Measurements from ENCODE around the gene ZNFX1. TPM values are rescaled to one million over a fixed set of nuclear protein-coding genes. Genes with fewer than 3 reads are reported as not detected.

Gene ZNFX1
- total and polyA plus RNA-seq, 9 of the 15 experiments (the other 6 are each of a cell fraction or from before 2014, with no cell fraction given), result 3.8 to 13.8 (median 10.3) TPM

GRCh38 chr20:49252556-49253350 lies 25.1 kb downstream of the ZNFX1 start:
- Histone ChIP-seq H3K4me1 (replicated peaks in 1 of 2; ENCODE audit: control insufficient read depth in 2 of 2, insufficient read depth in 2 of 2, low read length in 2 of 2) (no peaks in the 10 kb centered on the region), H3K27me3 (ENCODE audit: control insufficient read depth in 2 of 2, insufficient read depth in 2 of 2, low read length in 2 of 2) (no peaks in the 10 kb centered on the region), H3K9me1 (ENCODE audit: control insufficient read depth, insufficient read depth, low read length) (peaks cover 2% of the 10 kb centered on the region), H3K36me3 (ENCODE audit: control insufficient read depth, insufficient read depth, low read length) (peaks cover 85% of the 10 kb centered on the region), H2AFZ (ENCODE audit: low read depth, low read length) (no peak overlapping the region), H4K20me1 (replicated peaks; ENCODE audit: control insufficient read depth, insufficient read depth, low read length) (0 out of 2 replicates have a peak, but pooled peaks cover 2% of the 10 kb centered on the region), H3K9ac (ENCODE audit: insufficient read depth in 1 of 2, low read depth in 2 of 2, low read length in 2 of 2) (no peak overlapping the region), H3K4me2 (ENCODE audit: insufficient read depth, low read length) (no peak overlapping the region), H3K27ac (ENCODE audit: extremely low read depth, low read depth, low read length) (no peak overlapping the region), H3K4me3 (no peak overlapping the region), H3K79me2 (ENCODE audit: control insufficient read depth, insufficient read depth, low read length) (no peaks in the 10 kb centered on the region), H3K9me3 (replicated peaks; ENCODE audit: control insufficient read depth, insufficient read depth, low read depth, low read length) (no peaks in the 10 kb centered on the region)
- in situ Hi-C loops (cut with MboI) (no loop called here), intact Hi-C loops (cut with micrococcal nuclease) (no loop called here)
- ATAC-seq (no peak), DNase-seq (ENCODE audit: extremely low read depth in 1 of 4, low spot score in 3 of 4) (no peak), FAIRE-seq (no peak)
- WGBS (ENCODE audit: insufficient coverage, low coverage, missing lambda C conversion rate), result 83% methylated on average over 6 of the region's 6 CpGs
- TF ChIP-seq CHD1 (IDR thresholded peaks at IDR 0.05; ENCODE audit: low read length) (no peak), CC2D1A (IDR thresholded peaks at IDR 0.05) (no peak), THRA (IDR thresholded peaks at IDR 0.05) (no peak), FOXA1 (IDR thresholded peaks at IDR 0.05; ENCODE audit: borderline replicate concordance) (no peak), NFRKB (IDR thresholded peaks at IDR 0.05; ENCODE audit: low read depth) (no peak), HDAC6 (IDR thresholded peaks at IDR 0.05; ENCODE audit: low read depth, low read length) (no peak), PRPF4 (IDR thresholded peaks at IDR 0.05; ENCODE audit: insufficient read depth, low read depth, low read length, poor library complexity, severe bottlenecking) (no peak), TBP (optimal IDR thresholded peaks at IDR 0.05; ENCODE audit: low read depth, low read length) (no peak), PURB (CRISPR knock-in tag; IDR thresholded peaks at IDR 0.05; ENCODE audit: low read depth) (no peak), ZNF197 (CRISPR knock-in tag; IDR thresholded peaks at IDR 0.05; ENCODE audit: low read depth) (no peak), ZC3H8 (IDR thresholded peaks at IDR 0.05) (no peak), ZNF280B (CRISPR knock-in tag; IDR thresholded peaks at IDR 0.05) (no peak), FOSL1 (tag; conservative IDR thresholded peaks at IDR 0.05) (no peak), ZNF324 (CRISPR knock-in tag; IDR thresholded peaks at IDR 0.05) (no peak), TSC22D4 (tag; IDR thresholded peaks at IDR 0.05) (no peak), PCBP2 (IDR thresholded peaks at IDR 0.05; ENCODE audit: low read depth, low read length, poor library complexity, severe bottlenecking) (no peak), MAX (CRISPR knock-in tag; IDR thresholded peaks at IDR 0.05) (no peak), NR2F6 (CRISPR knock-in tag; IDR thresholded peaks at IDR 0.05) (no peak), ZNF253 (CRISPR knock-in tag; conservative IDR thresholded peaks at IDR 0.05) (no peak), HSF4 (CRISPR knock-in tag; IDR thresholded peaks at IDR 0.05; ENCODE audit: borderline replicate concordance) (no peak)
- no TSS peak for BruUV-seq (replicated peaks)
- CTCF ChIA-PET (ENCODE audit: low intra/inter-chr PET ratio), result no interaction called here
- POLR2A ChIA-PET, result interaction anchor here (0.6 to 2.1 kb wide), 5 partner anchors 10 to 1169 kb away, joined by 3 to 8 read pairs (median 3); no protein-coding TSS in a partner anchor
